HepG2 (cell line): Measurements from ENCODE around the gene SERPINA6. TPM values are rescaled to one million over a fixed set of nuclear protein-coding genes. Genes with fewer than 3 reads are reported as not detected.
A peak's percentile ranks its signal among the peaks of the same experiment; 100 is the strongest.

Source experiments
- CBFB ChIP-seq: sonication (generic); formaldehyde crosslinking; IDR thresholded peaks from 2 replicates; pipeline ENCODE4 v1.4.0; 2020; ENCODE audit warnings: missing genetic modification reagents
- CCDC6 ChIP-seq: sonication (generic); formaldehyde crosslinking; IDR thresholded peaks from 2 replicates; pipeline ENCODE4 v1.8.1; 2022; ENCODE audit warnings: mild to moderate bottlenecking, missing genetic modification reagents, moderate library complexity
- FOXJ3 ChIP-seq: sonication (generic); formaldehyde crosslinking; IDR thresholded peaks from 2 replicates; pipeline ENCODE4 v1.4.0; 2020; ENCODE audit warnings: missing genetic modification reagents, mild to moderate bottlenecking, borderline replicate concordance
- HNRNPLL ChIP-seq: fragments of 200-400 bp; formaldehyde crosslinking; IDR thresholded peaks from 2 replicates; pipeline ENCODE4 v1.6.1; 2017; ENCODE audit warnings: mild to moderate bottlenecking, low read depth, low read length; ENCODE audit not compliant: poor library complexity, severe bottlenecking
- IKZF4 ChIP-seq: sonication (generic); formaldehyde crosslinking; IDR thresholded peaks from 2 replicates; pipeline ENCODE4 v1.5.1; 2020; ENCODE audit warnings: borderline replicate concordance, mild to moderate bottlenecking, low read depth, missing genetic modification reagents; ENCODE audit errors: not compliant biosample characterization
- KAT7 ChIP-seq: IDR thresholded peaks from 2 replicates; pipeline ENCODE4 v1.6.1; 2018; ENCODE audit warnings: borderline replicate concordance, missing compliant biosample characterization
- KDM1A ChIP-seq: IDR thresholded peaks from 2 replicates; pipeline ENCODE4 v1.6.1; 2016; ENCODE audit warnings: missing compliant biosample characterization
- KLF16 ChIP-seq, 2 experiments: sonication (generic) in 1 of 2; formaldehyde crosslinking in 1 of 2; IDR thresholded peaks; 2 replicates each; pipeline versions ENCODE4 v1.6.1 to v1.8.0; 2016 to 2023; ENCODE audit warnings: missing genetic modification reagents in 2 of 2, missing compliant biosample characterization in 1 of 2
- NAIF1 ChIP-seq: sonication (generic); formaldehyde crosslinking; IDR thresholded peaks from 2 replicates; pipeline ENCODE4 v1.5.0; 2020; ENCODE audit warnings: mild to moderate bottlenecking, missing genetic modification reagents, borderline replicate concordance
- PRPF4 ChIP-seq: fragments of 200-400 bp; formaldehyde crosslinking; IDR thresholded peaks from 2 replicates; pipeline ENCODE4 v1.6.1; 2016; ENCODE audit warnings: low read length, low read depth; ENCODE audit not compliant: poor library complexity, severe bottlenecking
- SMAD1 ChIP-seq: sonication (generic); formaldehyde crosslinking; IDR thresholded peaks from 2 replicates; pipeline ENCODE4 v1.4.0; 2020; ENCODE audit warnings: missing genetic modification reagents, low read depth, mild to moderate bottlenecking, borderline replicate concordance
- SNAPC2 ChIP-seq: sonication (generic); formaldehyde crosslinking; IDR thresholded peaks from 2 replicates; pipeline ENCODE4 v1.8.1; 2022; ENCODE audit warnings: mild to moderate bottlenecking, missing genetic modification reagents
- SNRNP70 ChIP-seq: fragments of 200-400 bp; formaldehyde crosslinking; IDR thresholded peaks from 2 replicates; pipeline ENCODE4 v1.6.1; 2017; ENCODE audit warnings: mild to moderate bottlenecking, low read depth, low read length, moderate library complexity
- TAF1 ChIP-seq: sonication (generic); formaldehyde crosslinking; IDR thresholded peaks from 2 replicates; pipeline ENCODE4 v1.4.0; 2020; ENCODE audit warnings: missing genetic modification reagents
- TEAD3 ChIP-seq: optimal IDR thresholded peaks from 2 replicates; pipeline ENCODE3; 2016; ENCODE audit warnings: borderline replicate concordance
- ZBTB3 ChIP-seq: sonication (generic); formaldehyde crosslinking; IDR thresholded peaks from 2 replicates; pipeline ENCODE4 v1.4.0; 2020; ENCODE audit warnings: low read depth, mild to moderate bottlenecking, moderate library complexity, missing genetic modification reagents, borderline replicate concordance
- ZBTB49 ChIP-seq: sonication (generic); formaldehyde crosslinking; IDR thresholded peaks from 2 replicates; pipeline ENCODE4 v1.4.0; 2020; ENCODE audit warnings: missing genetic modification reagents, borderline replicate concordance
- ZC3H13 ChIP-seq: sonication (generic); formaldehyde crosslinking; IDR thresholded peaks from 2 replicates; pipeline ENCODE4 v1.8.1; 2023; ENCODE audit warnings: mild to moderate bottlenecking, missing genetic modification reagents, moderate library complexity
- ZNF253 ChIP-seq: sonication (generic); formaldehyde crosslinking; IDR thresholded peaks from 2 replicates; pipeline ENCODE4 v1.8.0; 2022; ENCODE audit warnings: mild to moderate bottlenecking, missing genetic modification reagents, borderline replicate concordance
- ZNF282 ChIP-seq: fragments of 450-650 bp; IDR thresholded peaks from 2 replicates; pipeline ENCODE4 v1.6.1; 2018; ENCODE audit not compliant: partially characterized antibody
- ZNF317 ChIP-seq: sonication (generic); formaldehyde crosslinking; IDR thresholded peaks from 2 replicates; pipeline ENCODE4 v1.5.0; 2020; ENCODE audit warnings: mild to moderate bottlenecking, missing genetic modification reagents
- ZNF569 ChIP-seq: sonication (generic); formaldehyde crosslinking; IDR thresholded peaks from 2 replicates; pipeline ENCODE4 v1.5.0; 2020; ENCODE audit warnings: mild to moderate bottlenecking, missing genetic modification reagents, moderate library complexity, borderline replicate concordance
- ZNF704 ChIP-seq: sonication (generic); formaldehyde crosslinking; IDR thresholded peaks from 2 replicates; pipeline ENCODE4 v1.8.1; 2023; ENCODE audit warnings: mild to moderate bottlenecking, inconsistent platforms, moderate library complexity, missing genetic modification reagents, borderline replicate concordance
- polyA plus RNA-seq, 8 experiments: library from polyadenylated mRNA; depleted of rRNA in 3 of 8; stranded (reverse) in 7 of 8; unstranded in 1 of 8; fragments of >200 nt; fragmentation: Illumina TruSeq in 4 of 8; extraction: Trizol in 4 of 8; gene quantifications; 2 replicates each; pipeline versions ENCODE4 v1.2.1 to v1.2.3, GENCODE V29; 2011 to 2016; ENCODE audit warnings: low read depth in 4 of 8, missing spikeins in 1 of 8, mixed read lengths in 1 of 8; ENCODE audit not compliant: insufficient read depth in 1 of 8
- total RNA-seq, 5 experiments: library from RNA; depleted of rRNA; stranded (reverse); fragments of >200 nt; fragmentation: Illumina TruSeq; extraction: Trizol; gene quantifications; 2 replicates each; pipeline ENCODE4 v1.2.3, GENCODE V29; 2016; ENCODE audit warnings: low read depth in 1 of 5
- TF ChIP-seq, protein P1 (sequence below): sonication (generic); formaldehyde crosslinking; IDR thresholded peaks from 2 replicates; pipeline ENCODE4; 2020; ENCODE audit warnings: missing genetic modification reagents, mild to moderate bottlenecking, borderline replicate concordance

The SERPINA6 gene
- total and polyA plus RNA-seq, 2 of the 13 experiments (the other 11 are each of a cell fraction or from before 2014, with no cell fraction given): 260 to 333 TPM

GRCh38 chr14:94355191-94355794 lies 32.2 kb upstream of the SERPINA6 start (continued):
- TF ChIP-seq, protein P1, sequence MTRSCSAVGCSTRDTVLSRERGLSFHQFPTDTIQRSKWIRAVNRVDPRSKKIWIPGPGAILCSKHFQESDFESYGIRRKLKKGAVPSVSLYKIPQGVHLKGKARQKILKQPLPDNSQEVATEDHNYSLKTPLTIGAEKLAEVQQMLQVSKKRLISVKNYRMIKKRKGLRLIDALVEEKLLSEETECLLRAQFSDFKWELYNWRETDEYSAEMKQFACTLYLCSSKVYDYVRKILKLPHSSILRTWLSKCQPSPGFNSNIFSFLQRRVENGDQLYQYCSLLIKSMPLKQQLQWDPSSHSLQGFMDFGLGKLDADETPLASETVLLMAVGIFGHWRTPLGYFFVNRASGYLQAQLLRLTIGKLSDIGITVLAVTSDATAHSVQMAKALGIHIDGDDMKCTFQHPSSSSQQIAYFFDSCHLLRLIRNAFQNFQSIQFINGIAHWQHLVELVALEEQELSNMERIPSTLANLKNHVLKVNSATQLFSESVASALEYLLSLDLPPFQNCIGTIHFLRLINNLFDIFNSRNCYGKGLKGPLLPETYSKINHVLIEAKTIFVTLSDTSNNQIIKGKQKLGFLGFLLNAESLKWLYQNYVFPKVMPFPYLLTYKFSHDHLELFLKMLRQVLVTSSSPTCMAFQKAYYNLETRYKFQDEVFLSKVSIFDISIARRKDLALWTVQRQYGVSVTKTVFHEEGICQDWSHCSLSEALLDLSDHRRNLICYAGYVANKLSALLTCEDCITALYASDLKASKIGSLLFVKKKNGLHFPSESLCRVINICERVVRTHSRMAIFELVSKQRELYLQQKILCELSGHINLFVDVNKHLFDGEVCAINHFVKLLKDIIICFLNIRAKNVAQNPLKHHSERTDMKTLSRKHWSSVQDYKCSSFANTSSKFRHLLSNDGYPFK: no peak
- TF ChIP-seq TEAD3 (CRISPR knock-in tag): peak; percentile 49
- TF ChIP-seq ZNF282: no peak
- TF ChIP-seq SNRNP70: no peak
- no peak; the same call in 1 of the 2 replicates for TF ChIP-seq TAF1 (CRISPR knock-in tag)
- no peak for TF ChIP-seq ZNF569 (CRISPR knock-in tag)
- TF ChIP-seq KLF16 (CRISPR knock-in tag; IDR thresholded peaks at IDR 0.05): peak in 1 of 2 experiments; percentile 52; a peak in 1 of 4 replicates
- TF ChIP-seq ZBTB3 (CRISPR knock-in tag): no peak
- TF ChIP-seq NAIF1 (CRISPR knock-in tag): 0 out of 2 replicates have a peak, but pooled peaks have one; percentile 60
- no peak for TF ChIP-seq ZNF317 (CRISPR knock-in tag)
- no peak for TF ChIP-seq IKZF4 (CRISPR knock-in tag)
- no peak for TF ChIP-seq ZNF253 (CRISPR knock-in tag)
- TF ChIP-seq CCDC6 (CRISPR knock-in tag): 0 out of 2 replicates have a peak, but pooled peaks have one; percentile 61
- TF ChIP-seq ZNF704 (CRISPR knock-in tag): no peak
- TF ChIP-seq SMAD1 (CRISPR knock-in tag): no peak
- 0 out of 2 replicates have a peak, but pooled peaks have one; percentile 50 for TF ChIP-seq KAT7 (CRISPR knock-in tag)
- 0 out of 2 replicates have a peak, but pooled peaks have one; percentile 18 for TF ChIP-seq CBFB
- no peak for TF ChIP-seq KDM1A (CRISPR knock-in tag)
- TF ChIP-seq FOXJ3 (CRISPR knock-in tag): no peak; the same call in 1 of the 2 replicates
- no peak for TF ChIP-seq SNAPC2 (CRISPR knock-in tag)
- no peak for TF ChIP-seq PRPF4
- no peak for TF ChIP-seq ZBTB49 (CRISPR knock-in tag)
- no peak for TF ChIP-seq HNRNPLL
- peak; percentile 54; the same call in 1 of the 2 replicates for TF ChIP-seq ZC3H13
